GM21360 (cell line): ENCODE measurements around the gene COPZ1.

ENCODE experiments used
- ATAC-seq: cut with Tn5 transposase; IDR thresholded peaks from one replicate; pipeline ENCODE4 v1.9.1; 2021; ENCODE audit warnings: mild to moderate bottlenecking, moderate library complexity; ENCODE audit not compliant: unreplicated experiment

COPZ1 gene

GRCh38 chr12:54374562-54375258 lies 49.8 kb downstream of the COPZ1 start:
- ATAC-seq, result no peak

- ATAC-seq, result no peak
Observed at GRCh38 chr12:54375259-54375579, 50.3 kb downstream of the COPZ1 start.

- ATAC-seq, result no peak
Observed at GRCh38 chr12:54376596-54376995, 51.7 kb downstream of the COPZ1 start.

- no peak for ATAC-seq
Observed at GRCh38 chr12:54377007-54377406, 52.1 kb downstream of the COPZ1 start.

GRCh38 chr12:54377797-54378515 lies 53.0 kb downstream of the COPZ1 start:
- ATAC-seq, result no peak

GRCh38 chr12:54378796-54379397 lies 54.0 kb downstream of the COPZ1 start:
- ATAC-seq, result no peak

- ATAC-seq, result peak; percentile 67
Observed at GRCh38 chr12:54379398-54380201, 54.7 kb downstream of the COPZ1 start.

GRCh38 chr12:54381136-54381535 lies 56.2 kb downstream of the COPZ1 start:
- no peak for ATAC-seq

- no peak for ATAC-seq
Observed at GRCh38 chr12:54383041-54383609, 58.2 kb downstream of the COPZ1 start.

- peak; percentile 50 for ATAC-seq
Observed at GRCh38 chr12:54384591-54385041, 59.7 kb downstream of the COPZ1 start, which contains the start of gene ZNF385A. Gene ZNF385A, minus strand, starts transcription at chr12:54384733. Its CDS starts 219 bp downstream, at chr12:54384514.

GRCh38 chr12:54385251-54385914 lies 60.5 kb downstream of the COPZ1 start:
- ATAC-seq, result no peak

GRCh38 chr12:54386403-54387113 lies 61.6 kb downstream of the COPZ1 start:
- no peak for ATAC-seq

- ATAC-seq, result no peak
Observed at GRCh38 chr12:54387114-54387467, 62.2 kb downstream of the COPZ1 start.

- no peak for ATAC-seq
Observed at GRCh38 chr12:54388237-54389133, 63.6 kb downstream of the COPZ1 start.

GRCh38 chr12:54389134-54389508 lies 64.2 kb downstream of the COPZ1 start:
- ATAC-seq, result no peak

GRCh38 chr12:54389607-54390175 lies 64.8 kb downstream of the COPZ1 start:
- ATAC-seq, result no peak

GRCh38 chr12:54390176-54390667 lies 65.3 kb downstream of the COPZ1 start:
- no peak for ATAC-seq
